OCI-LY7 (cell line): Measurements from ENCODE around the gene TAL1. TPM values are rescaled to one million over a fixed set of nuclear protein-coding genes. Genes with fewer than 3 reads are reported as not detected.

ENCODE experiments used
- BruUV-seq: library from RNA; stranded (reverse); fragments of 400-500 nt; replicated peaks from 2 replicates; lab custom pipeline; 2021; lab: Mats Ljungman, UMichigan
- CTCF ChIA-PET: fragments of 300-600 bp; sonication (Branson Sonifier 250); formaldehyde crosslinking; loops from one replicate; lab custom pipeline; 2022; ENCODE audit warnings: antibody characterized with exemption; ENCODE audit not compliant: unreplicated experiment; lab: Charles Lee
- POLR2A ChIA-PET: fragments of 300-600 bp; sonication (Branson Sonifier 250); formaldehyde crosslinking; loops from one replicate; lab custom pipeline; 2022; ENCODE audit warnings: antibody characterized with exemption; lab: Charles Lee
- DNase-seq: peaks from one replicate; pipeline ENCODE4 v3.0.0-alpha.2; 2015; ENCODE audit warnings: low spot score
- H2AFZ ChIP-seq: fragments of 200-600 bp; sonication (generic), shearing (Covaris generic); 2 replicates; pipeline ENCODE4 v1.6.1; 2014; ENCODE audit warnings: mild to moderate bottlenecking, antibody characterized with exemption, low read length, moderate library complexity
- H3K27ac ChIP-seq: fragments of 200-600 bp; sonication (generic); 2 replicates; pipeline ENCODE4 v1.5.1; 2014; ENCODE audit warnings: mixed run types, low read depth, mild to moderate bottlenecking, moderate library complexity, low read length, inconsistent platforms; ENCODE audit not compliant: poor library complexity, severe bottlenecking
- H3K36me3 ChIP-seq: fragments of 200-600 bp; sonication (generic); 2 replicates; pipeline ENCODE4 v1.6.1; 2014; ENCODE audit warnings: mild to moderate bottlenecking, antibody characterized with exemption, low read length, moderate library complexity, mixed read lengths; ENCODE audit not compliant: insufficient read depth
- H3K4me1 ChIP-seq: fragments of 200-600 bp; sonication (generic); 2 replicates; pipeline ENCODE4 v1.5.1; 2014; ENCODE audit warnings: mild to moderate bottlenecking, low read length; ENCODE audit not compliant: insufficient read depth, poor library complexity, severe bottlenecking
- H3K4me2 ChIP-seq: fragments of 200-600 bp; sonication (generic); 2 replicates; pipeline ENCODE4 v1.6.1; 2014; ENCODE audit warnings: mild to moderate bottlenecking, low read length
- H3K4me3 ChIP-seq: fragments of 200-600 bp; sonication (generic); 2 replicates; pipeline ENCODE4 v1.5.1; 2014; ENCODE audit warnings: mild to moderate bottlenecking, low read depth, low read length; ENCODE audit not compliant: poor library complexity, severe bottlenecking
- H3K79me2 ChIP-seq: fragments of 200-600 bp; sonication (generic); 2 replicates; pipeline ENCODE4 v1.6.1; 2016; ENCODE audit warnings: low read depth, mild to moderate bottlenecking, low read length, moderate library complexity, mixed read lengths; ENCODE audit not compliant: insufficient read depth
- H3K9me2 ChIP-seq: fragments of 200-600 bp; sonication (generic); 2 replicates; pipeline ENCODE4 v1.6.1; 2016; ENCODE audit warnings: mild to moderate bottlenecking, low read length, mixed read lengths; ENCODE audit not compliant: insufficient read depth
- H3K9me3 ChIP-seq: fragments of 200-600 bp; sonication (generic); 2 replicates; pipeline ENCODE4 v1.6.1; 2014; ENCODE audit warnings: mild to moderate bottlenecking, mixed run types, low read length, mixed read lengths
- H4K20me1 ChIP-seq: fragments of 200-600 bp; sonication (generic); 2 replicates; pipeline ENCODE4 v1.6.1; 2014; ENCODE audit warnings: mild to moderate bottlenecking, antibody characterized with exemption, low read length, moderate library complexity, mixed read lengths; ENCODE audit not compliant: insufficient read depth
- EZH2phosphoT487 ChIP-seq: fragments of 200-600 bp; sonication (generic); IDR thresholded peaks from 2 replicates; pipeline ENCODE4 v1.6.1; 2018; ENCODE audit warnings: low read depth, borderline replicate concordance, mild to moderate bottlenecking, mixed run types, antibody characterized with exemption, low read length, moderate library complexity, mixed read lengths
- intact Hi-C: fragments of 100-400 bp; cut with micrococcal nuclease; formaldehyde crosslinking; loops from one replicate; pipeline ENCODE4 v1.10.0; 2022; ENCODE audit not compliant: unreplicated experiment
- total RNA-seq, 2 experiments: library from RNA; depleted of rRNA in 1 of 2; stranded (reverse); fragments of >200 nt in 1 of 2; shearing (Covaris generic) in 1 of 2; gene quantifications; 2 replicates each; pipeline ENCODE4 v1.2.3, GENCODE V29; 2014 to 2022
- TF ChIP-seq, protein P1 (sequence below): fragments of 200-600 bp; sonication (generic); conservative IDR thresholded peaks from 2 replicates; pipeline ENCODE4 v1.5.1; 2014; ENCODE audit warnings: mild to moderate bottlenecking, antibody characterized with exemption, low read length, moderate library complexity, mixed read lengths

The TAL1 gene
- total RNA-seq, 2 experiments from 2014 or later, result not detected

DNA sequence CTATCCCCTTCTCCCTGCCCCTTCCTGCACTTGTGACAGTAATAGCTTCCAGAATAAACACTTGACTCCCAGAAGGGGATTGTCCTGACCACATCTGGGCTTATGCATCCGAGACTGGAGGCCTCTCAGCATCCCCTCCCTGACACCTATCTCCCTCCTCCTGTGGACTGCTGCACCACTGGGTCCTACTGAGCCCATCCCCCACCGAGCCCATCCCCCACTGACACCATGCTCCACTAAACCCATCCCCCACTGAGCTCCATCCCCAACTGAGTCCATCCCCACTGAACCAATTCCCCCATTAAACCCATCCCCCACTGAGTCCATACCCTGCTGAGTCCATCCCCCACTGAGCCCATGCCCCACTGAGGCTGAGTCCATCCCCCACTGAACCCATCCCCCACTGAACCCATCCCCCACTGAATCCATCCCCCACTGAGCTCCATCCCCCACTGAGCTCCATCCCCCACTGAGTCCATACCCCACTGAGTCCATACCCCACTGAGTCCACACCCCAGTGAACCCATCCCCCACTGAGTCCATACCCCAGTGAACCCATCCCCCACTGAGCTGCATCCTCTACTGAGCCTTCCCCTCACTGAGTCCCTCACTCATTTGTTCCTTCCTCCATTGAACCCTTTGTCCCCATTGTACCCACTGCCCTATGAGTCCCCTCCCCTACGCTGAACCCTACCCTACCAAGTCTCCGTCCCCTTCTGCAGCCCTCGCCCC is 47.8 kb downstream of the TAL1 start:
- Histone ChIP-seq H3K4me3 (no peak overlapping the region), H3K27ac (no peak overlapping the region), H3K4me1 (no peaks in the 10 kb centered on the region), H2AFZ (no peak overlapping the region), H3K36me3 (no peaks in the 10 kb centered on the region), H3K79me2 (no peaks in the 10 kb centered on the region), H3K9me2 (no peaks in the 10 kb centered on the region), H4K20me1 (no peaks in the 10 kb centered on the region), H3K9me3 (no peaks in the 10 kb centered on the region), H3K4me2 (no peak overlapping the region)
- intact Hi-C loops, result no loop called here
- DNase-seq, result no peak
- ChIA-PET POLR2A (interaction anchor here (0.5 to 0.6 kb wide), 3 partner anchors 26 to 79 kb away, joined by 3 read pairs; no protein-coding TSS in a partner anchor), CTCF (no interaction called here)
- BruUV-seq, result no TSS peak
- TF ChIP-seq, protein P1, sequence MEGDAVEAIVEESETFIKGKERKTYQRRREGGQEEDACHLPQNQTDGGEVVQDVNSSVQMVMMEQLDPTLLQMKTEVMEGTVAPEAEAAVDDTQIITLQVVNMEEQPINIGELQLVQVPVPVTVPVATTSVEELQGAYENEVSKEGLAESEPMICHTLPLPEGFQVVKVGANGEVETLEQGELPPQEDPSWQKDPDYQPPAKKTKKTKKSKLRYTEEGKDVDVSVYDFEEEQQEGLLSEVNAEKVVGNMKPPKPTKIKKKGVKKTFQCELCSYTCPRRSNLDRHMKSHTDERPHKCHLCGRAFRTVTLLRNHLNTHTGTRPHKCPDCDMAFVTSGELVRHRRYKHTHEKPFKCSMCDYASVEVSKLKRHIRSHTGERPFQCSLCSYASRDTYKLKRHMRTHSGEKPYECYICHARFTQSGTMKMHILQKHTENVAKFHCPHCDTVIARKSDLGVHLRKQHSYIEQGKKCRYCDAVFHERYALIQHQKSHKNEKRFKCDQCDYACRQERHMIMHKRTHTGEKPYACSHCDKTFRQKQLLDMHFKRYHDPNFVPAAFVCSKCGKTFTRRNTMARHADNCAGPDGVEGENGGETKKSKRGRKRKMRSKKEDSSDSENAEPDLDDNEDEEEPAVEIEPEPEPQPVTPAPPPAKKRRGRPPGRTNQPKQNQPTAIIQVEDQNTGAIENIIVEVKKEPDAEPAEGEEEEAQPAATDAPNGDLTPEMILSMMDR, result no peak
- TF ChIP-seq EZH2phosphoT487, result no peak

DNA sequence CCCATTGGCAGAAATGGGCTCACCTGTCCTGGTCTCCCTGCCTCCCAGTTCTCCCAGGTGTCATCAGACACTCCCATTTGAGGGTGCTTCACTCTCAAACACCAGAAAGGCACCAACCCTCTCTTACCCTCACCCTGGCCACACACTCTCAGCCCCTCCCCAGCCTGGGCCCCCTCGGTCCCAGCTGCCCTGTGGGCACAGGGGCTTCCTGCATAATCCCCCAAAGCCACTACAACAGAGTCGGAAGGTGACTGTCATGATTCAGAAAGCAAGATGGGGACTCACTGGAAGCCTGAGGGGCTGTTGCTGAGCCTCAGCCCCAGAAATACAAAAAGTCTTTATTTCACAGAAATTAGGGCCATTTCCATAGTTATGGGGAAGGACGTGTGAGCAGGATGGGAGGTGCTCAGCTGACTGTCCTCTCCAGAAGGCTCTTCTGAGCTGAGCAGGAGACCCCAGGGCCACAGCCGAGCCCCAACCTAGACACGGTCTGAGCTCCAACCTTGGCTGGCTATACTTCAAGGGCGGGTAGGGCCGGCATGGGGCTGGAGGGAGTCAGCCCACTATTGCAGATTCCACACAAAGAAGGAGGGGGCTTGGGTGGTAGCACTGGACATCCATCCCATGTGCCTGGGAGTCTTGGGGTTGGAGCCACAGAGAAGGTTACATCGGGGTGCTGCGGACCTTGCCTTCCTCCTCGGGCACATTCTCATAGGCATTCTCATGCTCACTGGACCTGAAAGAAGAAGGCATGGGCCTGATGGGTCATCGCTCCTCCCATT is 48.5 kb downstream of the TAL1 start:
- H2AFZ ChIP-seq, result no peak overlapping the region
- no peaks in the 10 kb centered on the region for H3K79me2 ChIP-seq
- no peak overlapping the region for H3K4me3 ChIP-seq
- no peak for TF ChIP-seq EZH2phosphoT487
- TF ChIP-seq, protein P1, result no peak
- H3K4me1 ChIP-seq, result no peaks in the 10 kb centered on the region
- no peaks in the 10 kb centered on the region for H3K9me3 ChIP-seq
- no peaks in the 10 kb centered on the region for H4K20me1 ChIP-seq
- H3K4me2 ChIP-seq, result no peak overlapping the region
- BruUV-seq, result no TSS peak
- intact Hi-C loops, result no loop called here
- no peak overlapping the region for H3K27ac ChIP-seq
- no peak for DNase-seq
- ChIA-PET CTCF (no interaction called here), POLR2A (interaction anchor here (0.6 kb wide), 1 partner anchor 80 kb away, joined by 3 read pairs; no protein-coding TSS in a partner anchor)
- H3K9me2 ChIP-seq, result no peaks in the 10 kb centered on the region
- H3K36me3 ChIP-seq, result no peaks in the 10 kb centered on the region
